Smooth muscle cell (in vitro differentiated cells): ENCODE measurements around the gene TAF6. TPM values are rescaled to one million over a fixed set of nuclear protein-coding genes. Genes with fewer than 3 reads are reported as not detected.

Source experiments
- DNase-seq: peaks from one replicate; lab custom pipeline; 2025; ENCODE audit not compliant: unreplicated experiment; lab: John Stamatoyannopoulos, UW
- H2AFZ ChIP-seq: fragments of 200-600 bp; sonication (generic); 2 replicates; pipeline ENCODE4 v1.6.0; 2016; ENCODE audit warnings: antibody characterized with exemption, low read depth, mild to moderate bottlenecking
- H3F3A ChIP-seq: fragments of 200-600 bp; sonication (generic); 2 replicates; pipeline ENCODE4 v1.6.0; 2017; ENCODE audit warnings: antibody characterized with exemption, low read depth
- H3K27ac ChIP-seq: fragments of 200-600 bp; sonication (generic); 2 replicates; pipeline ENCODE4 v1.5.1; 2016; ENCODE audit warnings: low read depth, mild to moderate bottlenecking
- H3K27me3 ChIP-seq: fragments of 200-600 bp; sonication (generic); 2 replicates; pipeline ENCODE4 v1.6.1; 2016; ENCODE audit warnings: low read depth, mild to moderate bottlenecking
- H3K36me3 ChIP-seq: fragments of 200-600 bp; sonication (generic); 2 replicates; pipeline ENCODE4 v1.5.1; 2016; ENCODE audit warnings: low read depth
- H3K4me1 ChIP-seq: fragments of 200-600 bp; sonication (generic); 2 replicates; pipeline ENCODE4 v1.5.1; 2016; ENCODE audit warnings: low read depth
- H3K4me2 ChIP-seq: fragments of 200-600 bp; sonication (generic); 2 replicates; pipeline ENCODE4 v1.6.0; 2016; ENCODE audit warnings: mild to moderate bottlenecking
- H3K4me3 ChIP-seq: fragments of 200-600 bp; sonication (generic); 2 replicates; pipeline ENCODE4 v1.5.1; 2016; ENCODE audit warnings: mild to moderate bottlenecking
- H3K79me2 ChIP-seq: fragments of 200-600 bp; sonication (generic); 2 replicates; pipeline ENCODE4 v1.6.0; 2016; ENCODE audit warnings: low read depth, mild to moderate bottlenecking
- H3K9ac ChIP-seq: fragments of 200-600 bp; sonication (generic); 2 replicates; pipeline ENCODE4 v1.6.0; 2016; ENCODE audit warnings: low read depth
- H3K9me3 ChIP-seq: fragments of 200-600 bp; sonication (generic); replicated peaks from 2 replicates; pipeline ENCODE4 v1.5.1; 2016; ENCODE audit warnings: low read depth
- H4K20me1 ChIP-seq: fragments of 200-600 bp; sonication (generic); 2 replicates; pipeline ENCODE4 v1.6.0; 2016; ENCODE audit warnings: low read depth
- CTCF ChIP-seq: fragments of 200-600 bp; sonication (generic); IDR thresholded peaks from 2 replicates; pipeline ENCODE4 v1.5.1; 2017; ENCODE audit warnings: borderline replicate concordance, mild to moderate bottlenecking, antibody characterized with exemption; ENCODE audit not compliant: insufficient read depth, poor library complexity, severe bottlenecking
- WGBS: methylation state at CpG from one replicate; pipeline ENCODE4 v1.1.7; 2016; ENCODE audit warnings: low lambda C conversion rate; 5-methylcytosine and 5-hydroxymethylcytosine counted together
- polyA plus RNA-seq: library from polyadenylated mRNA; unstranded; fragments of >200 nt; fragmentation: Nextera tagmentation; extraction: Ambion mirVana; gene quantifications from 2 replicates; pipeline ENCODE4 v1.2.1, GENCODE V29; 2016
- total RNA-seq: library from RNA; depleted of rRNA; stranded (reverse); fragments of >200 nt; gene quantifications from 2 replicates; pipeline ENCODE4 v1.2.3, GENCODE V29; 2014

The TAF6 gene
- total and polyA plus RNA-seq, 2 experiments from 2014 or later: 26.6 to 78.0 TPM

- peaks cover 35% of the 10 kb centered on the region for H3K9me3 ChIP-seq
- peaks cover 73% of the 10 kb centered on the region for H3K36me3 ChIP-seq
- no peak for DNase-seq
- no peak overlapping the region for H3K4me2 ChIP-seq
- H3K79me2 ChIP-seq: peaks cover 31% of the 10 kb centered on the region
- H3K4me3 ChIP-seq: no peak overlapping the region
- H3K9ac ChIP-seq: no peak overlapping the region
- peaks cover 11% of the 10 kb centered on the region for H3F3A ChIP-seq
- H3K27me3 ChIP-seq: no peaks in the 10 kb centered on the region
- H3K4me1 ChIP-seq: no peaks in the 10 kb centered on the region
- no peak for TF ChIP-seq CTCF
- 98% methylated on average over 10 of the region's 10 CpGs for WGBS
- H2AFZ ChIP-seq: no peak overlapping the region
- H3K27ac ChIP-seq: no peak overlapping the region
- H4K20me1 ChIP-seq: peaks cover 7% of the 10 kb centered on the region
These were observed 46.7 kb downstream of the TAF6 start for GRCh38 chr7:100072462-100072861.

GRCh38 chr7:100071018-100071723, 48.0 kb downstream of the TAF6 start:
- H3K36me3 ChIP-seq: peaks cover 63% of the 10 kb centered on the region
- TF ChIP-seq CTCF: no peak
- peaks cover 35% of the 10 kb centered on the region for H3K9me3 ChIP-seq
- no peak overlapping the region for H3K27ac ChIP-seq
- no peaks in the 10 kb centered on the region for H3K4me1 ChIP-seq
- peaks cover 19% of the 10 kb centered on the region for H3K79me2 ChIP-seq
- peaks cover 21% of the 10 kb centered on the region for H3F3A ChIP-seq
- no peak overlapping the region for H3K4me2 ChIP-seq
- H2AFZ ChIP-seq: no peak overlapping the region
- WGBS: 98% methylated on average over 11 of the region's 11 CpGs
- no peaks in the 10 kb centered on the region for H3K27me3 ChIP-seq
- no peak overlapping the region for H3K9ac ChIP-seq
- no peak overlapping the region for H3K4me3 ChIP-seq
- no peaks in the 10 kb centered on the region for H4K20me1 ChIP-seq
- DNase-seq: no peak

GRCh38 chr7:100069991-100070390, 49.2 kb downstream of the TAF6 start:
- peaks cover 35% of the 10 kb centered on the region for H3K9me3 ChIP-seq
- H3K4me2 ChIP-seq: no peak overlapping the region
- H3K79me2 ChIP-seq: peaks cover 8% of the 10 kb centered on the region
- no peak overlapping the region for H3K9ac ChIP-seq
- H3K27ac ChIP-seq: no peak overlapping the region
- H3K4me3 ChIP-seq: no peak overlapping the region
- no peak for DNase-seq
- no peak overlapping the region for H2AFZ ChIP-seq
- H3K36me3 ChIP-seq: peaks cover 55% of the 10 kb centered on the region
- H4K20me1 ChIP-seq: no peaks in the 10 kb centered on the region
- H3F3A ChIP-seq: peaks cover 25% of the 10 kb centered on the region
- H3K27me3 ChIP-seq: no peaks in the 10 kb centered on the region
- no peak for TF ChIP-seq CTCF
- H3K4me1 ChIP-seq: no peaks in the 10 kb centered on the region
- 98% methylated on average over 5 of the region's 5 CpGs for WGBS

GRCh38 chr7:100066953-100067352, 52.2 kb downstream of the TAF6 start:
- DNase-seq: no peak
- peaks cover 25% of the 10 kb centered on the region for H3K36me3 ChIP-seq
- H4K20me1 ChIP-seq: no peaks in the 10 kb centered on the region
- no peak overlapping the region for H3K4me2 ChIP-seq
- H2AFZ ChIP-seq: no peak overlapping the region
- TF ChIP-seq CTCF: no peak
- no peak overlapping the region for H3K9ac ChIP-seq
- no peaks in the 10 kb centered on the region for H3K27me3 ChIP-seq
- no peak overlapping the region for H3K27ac ChIP-seq
- no peaks in the 10 kb centered on the region for H3K79me2 ChIP-seq
- no peaks in the 10 kb centered on the region for H3K4me1 ChIP-seq
- H3F3A ChIP-seq: peaks cover 30% of the 10 kb centered on the region
- H3K4me3 ChIP-seq: no peak overlapping the region
- peaks cover 23% of the 10 kb centered on the region for H3K9me3 ChIP-seq
- 96% methylated on average over 7 of the region's 7 CpGs for WGBS
